ENCODE measurements around the gene HECW1. TPM values are rescaled to one million over a fixed set of nuclear protein-coding genes. Genes with fewer than 3 reads are reported as not detected.

Gene HECW1
- total and polyA plus RNA-seq, 2 of the 13 experiments (the other 11 are each of a cell fraction or from before 2014, with no cell fraction given) = not detected

DNA sequence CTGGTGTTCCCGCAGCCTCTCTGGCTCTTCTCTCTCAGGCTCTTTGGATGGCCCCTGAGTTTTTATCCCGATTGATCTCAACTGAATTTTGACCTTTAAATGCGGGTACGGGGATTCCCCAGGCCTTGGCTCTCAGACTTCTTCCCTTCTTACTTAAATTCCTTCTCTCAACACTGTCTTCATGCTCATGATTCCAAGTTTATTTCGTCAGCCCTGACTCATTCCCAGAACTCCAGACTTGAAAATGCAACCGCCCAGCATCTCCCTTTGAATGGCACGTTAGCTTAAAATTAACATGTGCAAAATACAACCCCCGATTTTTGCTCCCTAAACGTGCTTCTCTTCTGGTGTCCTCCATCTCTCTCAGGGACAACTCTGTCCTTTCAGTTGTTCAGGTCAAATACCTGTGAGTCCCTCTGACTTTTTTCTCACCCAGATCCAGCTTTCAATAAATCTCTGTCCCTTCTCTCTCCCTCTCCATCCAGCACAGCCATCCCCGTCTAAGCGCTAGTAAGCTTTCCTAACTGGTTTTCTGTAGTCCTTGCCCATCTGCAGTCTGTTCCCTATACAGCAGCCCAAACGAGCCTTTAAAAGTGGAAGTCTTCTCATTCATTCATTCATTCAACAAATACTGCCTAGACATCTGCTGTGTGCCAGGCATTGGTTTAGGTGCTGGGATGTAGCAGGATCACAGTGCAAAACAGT, 7.1 kb downstream of the HECW1 start (continued):
- no peak for TF ChIP-seq POLR2AphosphoS5 (IDR thresholded peaks at IDR 0.05; ENCODE audit: low read depth, low read length)
- TF ChIP-seq ARID3A (IDR thresholded peaks at IDR 0.05; ENCODE audit: low read depth, low read length) = no peak
- TF ChIP-seq ZNF773 (CRISPR knock-in tag; IDR thresholded peaks at IDR 0.05; ENCODE audit: borderline replicate concordance) = no peak

DNA sequence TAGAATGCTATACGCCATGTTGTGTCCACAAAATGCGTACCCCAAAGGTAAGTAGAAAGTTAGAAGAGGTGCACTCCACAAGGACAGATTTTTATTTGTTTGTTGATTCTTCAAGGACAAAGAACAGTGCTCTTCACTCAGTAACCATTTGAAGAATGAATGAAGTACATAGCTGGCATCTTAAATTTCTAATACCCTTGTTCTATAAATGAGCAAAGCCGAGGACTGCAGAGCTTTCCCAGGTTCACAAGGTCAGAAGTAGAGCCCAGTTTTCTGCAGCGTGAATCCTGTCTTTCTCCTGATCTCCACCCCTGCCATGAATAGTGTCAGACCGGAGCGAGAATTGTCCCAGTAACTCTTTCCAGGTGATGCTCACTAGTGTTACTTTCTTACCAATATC, 9.5 kb downstream of the HECW1 start:
- Histone ChIP-seq H4K20me1 (ENCODE audit: insufficient read depth, low read length) (no peaks in the 10 kb centered on the region), H3K36me3 (replicated peaks in 1 of 2; ENCODE audit: control insufficient read depth in 1 of 2, insufficient read depth in 2 of 2, low read length in 2 of 2) (no peaks in the 10 kb centered on the region), H3K4me2 (ENCODE audit: low read depth, low read length) (no peak overlapping the region), H3K79me2 (ENCODE audit: insufficient read depth, low read length) (no peaks in the 10 kb centered on the region), H3K27me3 (ENCODE audit: control insufficient read depth in 1 of 2, insufficient read depth in 2 of 2, low read length in 2 of 2) (peaks cover 4 to 35% of the 10 kb centered on the region in 2 experiments), H3K9me3 (ENCODE audit: low read length) (no peaks in the 10 kb centered on the region), H2AFZ (ENCODE audit: low read length) (no peak overlapping the region), H3K4me3 (replicated peaks in 1 of 3; ENCODE audit: insufficient read depth in 1 of 3, low read depth in 2 of 3, low read length in 3 of 3) (no peak overlapping the region), H3K4me1 (ENCODE audit: insufficient read depth, low read length) (no peaks in the 10 kb centered on the region), H3K27ac (ENCODE audit: extremely low read length, insufficient read depth, low read length) (no peak overlapping the region), H3K9ac (ENCODE audit: insufficient read depth, low read depth, low read length) (no peak overlapping the region)
- ATAC-seq (no peak), FAIRE-seq (no peak), DNase-seq (ENCODE audit: low spot score) (no peak)
- ChIA-PET CTCF (ENCODE audit: low intra/inter-chr PET ratio, low total read pairs) (no interaction called here), POLR2A (no interaction called here)
- intact Hi-C loops (cut with micrococcal nuclease; ENCODE audit: unreplicated experiment) (no loop called here), in situ Hi-C loops (cut with HindIII; ENCODE audit: extremely low pct_ligation_motif_present, low pct_unique_long_range_greater_than_20kb) (no loop called here)
- no TSS peak for BruUV-seq (replicated peaks)
- TF ChIP-seq, protein P1, sequence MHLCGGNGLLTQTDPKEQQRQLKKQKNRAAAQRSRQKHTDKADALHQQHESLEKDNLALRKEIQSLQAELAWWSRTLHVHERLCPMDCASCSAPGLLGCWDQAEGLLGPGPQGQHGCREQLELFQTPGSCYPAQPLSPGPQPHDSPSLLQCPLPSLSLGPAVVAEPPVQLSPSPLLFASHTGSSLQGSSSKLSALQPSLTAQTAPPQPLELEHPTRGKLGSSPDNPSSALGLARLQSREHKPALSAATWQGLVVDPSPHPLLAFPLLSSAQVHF (CRISPR knock-in tag; IDR thresholded peaks at IDR 0.05) = no peak
- TF ChIP-seq PHF8 (CRISPR knock-in tag; IDR thresholded peaks at IDR 0.05) (no peak), ZBTB8A (CRISPR knock-in tag; IDR thresholded peaks at IDR 0.05; ENCODE audit: borderline replicate concordance, low read depth) (no peak), SMYD3 (CRISPR knock-in tag; IDR thresholded peaks at IDR 0.05) (no peak), RELA (CRISPR knock-in tag; IDR thresholded peaks at IDR 0.05) (no peak), ZSCAN29 (CRISPR knock-in tag; conservative IDR thresholded peaks at IDR 0.05) (no peak), DMAP1 (CRISPR knock-in tag; IDR thresholded peaks at IDR 0.05) (no peak), ZNF274 (CRISPR knock-in tag; IDR thresholded peaks at IDR 0.05) (no peak), ZNF546 (CRISPR knock-in tag; conservative IDR thresholded peaks at IDR 0.05) (no peak), SRSF1 (optimal IDR thresholded peaks at IDR 0.05; ENCODE audit: low read depth, low read length) (no peak)
- TF ChIP-seq, protein P2, sequence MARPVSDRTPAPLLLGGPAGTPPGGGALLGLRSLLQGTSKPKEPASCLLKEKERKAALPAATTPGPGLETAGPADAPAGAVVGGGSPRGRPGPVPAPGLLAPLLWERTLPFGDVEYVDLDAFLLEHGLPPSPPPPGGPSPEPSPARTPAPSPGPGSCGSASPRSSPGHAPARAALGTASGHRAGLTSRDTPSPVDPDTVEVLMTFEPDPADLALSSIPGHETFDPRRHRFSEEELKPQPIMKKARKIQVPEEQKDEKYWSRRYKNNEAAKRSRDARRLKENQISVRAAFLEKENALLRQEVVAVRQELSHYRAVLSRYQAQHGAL (CRISPR knock-in tag; IDR thresholded peaks at IDR 0.05; ENCODE audit: not compliant biosample characterization) = no peak
- TF ChIP-seq, protein P3, sequence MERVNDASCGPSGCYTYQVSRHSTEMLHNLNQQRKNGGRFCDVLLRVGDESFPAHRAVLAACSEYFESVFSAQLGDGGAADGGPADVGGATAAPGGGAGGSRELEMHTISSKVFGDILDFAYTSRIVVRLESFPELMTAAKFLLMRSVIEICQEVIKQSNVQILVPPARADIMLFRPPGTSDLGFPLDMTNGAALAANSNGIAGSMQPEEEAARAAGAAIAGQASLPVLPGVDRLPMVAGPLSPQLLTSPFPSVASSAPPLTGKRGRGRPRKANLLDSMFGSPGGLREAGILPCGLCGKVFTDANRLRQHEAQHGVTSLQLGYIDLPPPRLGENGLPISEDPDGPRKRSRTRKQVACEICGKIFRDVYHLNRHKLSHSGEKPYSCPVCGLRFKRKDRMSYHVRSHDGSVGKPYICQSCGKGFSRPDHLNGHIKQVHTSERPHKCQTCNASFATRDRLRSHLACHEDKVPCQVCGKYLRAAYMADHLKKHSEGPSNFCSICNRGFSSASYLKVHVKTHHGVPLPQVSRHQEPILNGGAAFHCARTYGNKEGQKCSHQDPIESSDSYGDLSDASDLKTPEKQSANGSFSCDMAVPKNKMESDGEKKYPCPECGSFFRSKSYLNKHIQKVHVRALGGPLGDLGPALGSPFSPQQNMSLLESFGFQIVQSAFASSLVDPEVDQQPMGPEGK (CRISPR knock-in tag; IDR thresholded peaks at IDR 0.05) = no peak
- TF ChIP-seq, protein P4, sequence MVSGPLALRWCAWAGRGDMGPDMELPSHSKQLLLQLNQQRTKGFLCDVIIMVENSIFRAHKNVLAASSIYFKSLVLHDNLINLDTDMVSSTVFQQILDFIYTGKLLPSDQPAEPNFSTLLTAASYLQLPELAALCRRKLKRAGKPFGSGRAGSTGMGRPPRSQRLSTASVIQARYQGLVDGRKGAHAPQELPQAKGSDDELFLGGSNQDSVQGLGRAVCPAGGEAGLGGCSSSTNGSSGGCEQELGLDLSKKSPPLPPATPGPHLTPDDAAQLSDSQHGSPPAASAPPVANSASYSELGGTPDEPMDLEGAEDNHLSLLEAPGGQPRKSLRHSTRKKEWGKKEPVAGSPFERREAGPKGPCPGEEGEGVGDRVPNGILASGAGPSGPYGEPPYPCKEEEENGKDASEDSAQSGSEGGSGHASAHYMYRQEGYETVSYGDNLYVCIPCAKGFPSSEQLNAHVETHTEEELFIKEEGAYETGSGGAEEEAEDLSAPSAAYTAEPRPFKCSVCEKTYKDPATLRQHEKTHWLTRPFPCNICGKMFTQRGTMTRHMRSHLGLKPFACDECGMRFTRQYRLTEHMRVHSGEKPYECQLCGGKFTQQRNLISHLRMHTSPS (CRISPR knock-in tag; IDR thresholded peaks at IDR 0.05; ENCODE audit: low read depth) = no peak
- WGBS (ENCODE audit: low lambda C conversion rate) = 23% methylated on average over 6 of the region's 6 CpGs

All from HepG2 (cell line).